Measurements from ENCODE around the gene INA. TPM values are rescaled to one million over a fixed set of nuclear protein-coding genes. Genes with fewer than 3 reads are reported as not detected.

Gene INA
- 22.8 to 31.4 TPM (median 25.0 TPM) in 5 replicates for total RNA-seq (2022; extraction: Qiagen RNA extraction)

GRCh38 chr10:103276896-103277712 is at the start of gene INA:
INA (plus strand) TSS chr10:103277138; CDS start chr10:103277212, 74 bp downstream.

DNA sequence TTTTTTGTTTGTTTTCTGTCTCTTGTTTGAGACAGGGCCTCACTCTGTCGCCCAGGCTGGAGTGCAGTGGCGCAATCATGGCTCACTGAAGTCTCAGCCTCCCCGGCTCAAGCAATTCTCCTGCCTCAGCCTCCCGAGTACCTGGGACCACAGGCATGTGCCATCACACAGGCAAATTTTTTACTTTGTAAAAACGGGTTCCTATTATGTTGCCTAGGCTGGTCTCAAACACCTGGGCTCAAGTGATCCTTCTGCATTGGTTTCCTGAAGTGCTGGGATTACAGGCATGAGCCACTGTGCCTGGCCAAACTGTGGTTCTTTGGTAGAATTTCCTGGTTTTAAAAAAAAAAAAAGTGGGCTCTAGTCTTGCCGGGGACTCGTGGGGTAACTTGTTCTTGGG is 31.4 kb upstream of the INA start, which contains the start of gene RPEL1:
RPEL1 (plus strand) TSS at position 301 of the 400 bp plus-strand sequence. CDS start 110 bp downstream, outside the sequence.

Other genes with a start within 250 kb of the INA start
- 71.7 to 85.5 TPM (median 76.7 TPM) in 5 replicates for gene NT5C2, start 83.9 kb upstream of the INA start, total RNA-seq (2022; extraction: Qiagen RNA extraction)
- 0.05 to 0.08 TPM (median 0.07 TPM) in 4 of 5 replicates, not detected in the other for gene RPEL1, start 31.3 kb upstream of the INA start, total RNA-seq (2022; extraction: Qiagen RNA extraction)
- gene PCGF6, start 74.0 kb downstream of the INA start, total RNA-seq (2022; extraction: Qiagen RNA extraction) = 10.4 to 13.1 TPM (median 11.3 TPM) in 5 replicates
- 3.2 to 4.0 TPM (median 3.6 TPM) in 5 replicates for gene TAF5, start 90.8 kb downstream of the INA start, total RNA-seq (2022; extraction: Qiagen RNA extraction)
- 484 to 582 TPM (median 511 TPM) in 5 replicates for gene ATP5MK, start 119.3 kb downstream of the INA start, total RNA-seq (2022; extraction: Qiagen RNA extraction)
- gene PDCD11, start 119.5 kb downstream of the INA start, total RNA-seq (2022; extraction: Qiagen RNA extraction) = 37.9 to 41.3 TPM (median 41.0 TPM) in 5 replicates
- gene CALHM2, start 175.2 kb downstream of the INA start, total RNA-seq (2022; extraction: Qiagen RNA extraction) = 4.5 to 7.6 TPM (median 6.0 TPM) in 5 replicates
- gene CALHM1, start 181.8 kb downstream of the INA start, total RNA-seq (2022; extraction: Qiagen RNA extraction) = 0.02 TPM in 1 of 5 replicates, not detected in the others
- gene CALHM3, start 202.1 kb downstream of the INA start, total RNA-seq (2022; extraction: Qiagen RNA extraction) = 0.45 to 0.74 TPM (median 0.49 TPM) in 5 replicates
- 0.20 to 0.59 TPM (median 0.52 TPM) in 5 replicates for gene NEURL1, start 216.6 kb downstream of the INA start, total RNA-seq (2022; extraction: Qiagen RNA extraction)